Stimulated activated CD8-positive, alpha-beta memory T cell treated with anti-CD3 and anti-CD28 coated beads, Interleukin-7, amount 100 ng/mL, for 1 hour (primary cell): ENCODE measurements around the gene WDR7.

Source experiments
- DNase-seq, 2 donors: peaks; one replicate each; pipeline ENCODE4 v3.0.0-alpha.2; 2020; ENCODE audit warnings: low read depth in 2 of 2

The WDR7 gene

DNA sequence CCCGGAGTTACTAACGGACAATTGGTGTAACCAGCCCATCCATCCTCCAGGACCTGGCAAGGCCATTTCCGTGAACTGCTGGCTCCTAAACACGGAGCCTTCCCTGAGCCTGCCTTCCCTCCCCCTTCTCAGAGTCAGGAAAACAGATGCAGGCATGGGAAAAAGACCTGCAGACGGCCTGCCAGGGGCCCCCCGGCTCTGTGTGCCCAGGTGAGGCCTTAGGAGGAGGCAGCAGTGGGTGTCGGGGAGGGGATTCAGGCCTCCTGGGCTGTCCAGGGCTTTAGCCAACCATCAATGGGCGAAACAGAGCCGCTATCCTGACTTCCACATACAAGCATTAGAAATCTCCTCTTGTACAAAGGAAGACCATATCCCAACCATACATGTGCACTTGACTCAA is 427.5 kb downstream of the WDR7 start:
- DNase-seq, result no peak

DNA sequence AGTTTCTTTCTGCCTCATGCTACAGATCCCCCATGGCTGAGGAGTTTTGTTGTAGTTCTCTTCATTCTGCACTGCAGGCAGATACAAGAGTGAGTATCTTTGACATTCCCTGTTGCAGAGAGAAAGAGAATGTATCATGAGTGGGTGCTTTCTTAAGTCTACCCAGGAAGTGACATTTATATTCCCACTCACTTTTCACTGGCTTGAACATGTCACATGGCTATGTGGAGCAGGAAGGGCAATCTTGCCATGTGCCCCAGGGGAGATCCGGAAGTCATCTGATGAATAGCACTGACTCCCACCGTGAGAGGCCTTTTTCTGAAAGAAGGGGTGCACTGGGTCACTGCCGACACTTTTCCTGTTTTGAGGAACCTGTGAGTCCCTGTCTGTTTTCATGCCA is 429.3 kb downstream of the WDR7 start:
- DNase-seq, result no peak

DNA sequence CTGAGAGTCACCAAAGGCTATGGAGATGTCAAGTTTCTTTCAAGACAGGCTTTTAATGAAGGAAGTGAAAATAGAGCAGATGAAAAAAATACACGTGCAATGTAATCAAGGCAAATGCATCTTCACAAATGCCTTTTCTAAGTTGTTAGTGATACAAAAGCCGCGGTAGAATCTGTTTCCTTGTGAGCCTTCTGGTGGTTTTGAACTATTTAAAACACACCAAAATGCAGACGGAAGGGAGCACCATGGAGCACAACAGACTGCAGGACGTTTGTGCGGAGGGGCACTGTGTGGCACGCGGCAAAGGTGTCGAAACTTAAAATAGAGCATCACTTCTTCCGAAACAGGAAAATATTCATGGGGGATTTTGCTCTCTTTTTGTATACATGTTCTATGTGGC is 430.7 kb downstream of the WDR7 start:
- DNase-seq, result no peak

DNA sequence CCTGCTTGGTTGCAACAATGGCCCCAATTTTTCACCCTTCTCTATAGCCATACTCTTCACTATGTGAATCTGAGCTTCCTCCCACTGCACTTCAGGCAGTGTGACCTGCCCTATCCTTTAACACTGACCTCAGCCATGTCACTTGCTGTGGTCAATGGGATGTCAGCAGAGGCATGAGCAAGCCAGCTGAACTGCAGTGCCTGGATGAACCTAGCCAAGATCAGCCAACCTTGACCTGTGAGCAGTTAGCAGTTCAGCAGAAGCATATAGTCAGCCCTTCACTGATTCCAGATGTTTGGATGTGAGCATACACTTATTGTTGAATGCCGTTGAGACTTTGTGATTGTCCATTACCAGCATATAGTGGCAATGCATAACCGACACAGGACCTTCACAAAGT is 432.3 kb downstream of the WDR7 start:
- DNase-seq, result no peak

DNA sequence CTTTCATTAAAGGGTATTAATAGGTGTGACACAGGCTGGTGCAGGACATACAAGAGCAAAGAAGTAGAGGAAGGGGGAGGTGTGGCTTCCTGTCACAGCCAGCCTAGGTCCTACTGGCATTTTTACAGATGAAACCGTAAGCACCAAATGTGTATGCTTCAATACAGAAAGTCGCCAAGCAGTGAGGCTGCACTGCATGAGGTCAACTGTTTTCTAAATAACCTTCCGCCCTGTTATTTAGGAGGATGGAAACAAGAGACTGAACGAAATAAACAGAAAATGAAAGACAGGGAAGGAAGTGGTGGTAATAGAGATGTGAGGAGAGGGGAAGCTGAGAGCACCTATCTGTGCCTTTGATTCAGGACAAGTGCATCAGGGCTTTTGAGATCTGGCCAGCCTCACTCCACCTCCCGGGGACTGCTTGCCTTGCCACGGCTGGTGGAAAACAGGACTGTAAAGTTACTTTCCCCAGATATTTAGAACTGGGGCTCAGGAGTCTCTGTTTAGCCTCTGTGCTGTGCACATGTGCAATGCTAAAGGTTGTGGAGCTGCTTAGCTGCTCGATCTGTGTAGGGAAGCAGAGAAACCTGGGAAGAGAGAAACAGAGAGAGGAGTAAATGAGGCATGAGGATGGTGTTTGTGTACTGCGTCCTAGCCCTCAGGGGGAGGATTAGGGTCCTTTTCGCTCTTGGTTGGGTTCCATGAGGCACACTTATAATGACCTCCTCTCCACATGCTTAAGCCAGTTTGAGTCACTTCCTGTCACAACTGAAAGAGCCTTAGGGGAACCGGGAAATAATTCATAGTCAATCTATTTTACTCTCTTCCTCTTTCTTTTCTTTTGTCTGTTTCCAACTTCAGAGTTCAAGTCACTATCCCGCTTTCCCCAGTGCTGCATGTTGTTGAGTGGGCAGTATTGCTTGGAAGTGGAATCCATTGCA is 433.4 kb downstream of the WDR7 start:
- DNase-seq, result no peak

DNA sequence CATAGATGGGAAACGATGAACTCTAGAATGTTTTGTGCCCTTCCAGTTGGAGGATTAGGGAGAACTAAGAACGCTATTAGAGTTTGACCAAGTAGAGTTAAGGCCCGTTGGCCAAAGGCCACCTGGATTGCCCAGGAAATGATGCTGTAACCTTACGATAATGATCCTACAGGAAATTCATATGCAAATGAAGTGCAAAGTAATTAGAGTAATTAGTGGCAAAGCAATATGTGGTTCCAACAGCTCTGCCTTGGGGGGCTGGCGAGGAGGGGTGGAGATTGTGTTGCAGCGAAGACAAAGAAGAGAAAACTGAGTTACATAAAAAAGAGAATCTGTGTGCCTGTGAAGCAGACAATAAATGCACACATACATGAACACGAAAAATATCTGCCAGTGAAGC is 434.2 kb downstream of the WDR7 start:
- DNase-seq, result no peak

DNA sequence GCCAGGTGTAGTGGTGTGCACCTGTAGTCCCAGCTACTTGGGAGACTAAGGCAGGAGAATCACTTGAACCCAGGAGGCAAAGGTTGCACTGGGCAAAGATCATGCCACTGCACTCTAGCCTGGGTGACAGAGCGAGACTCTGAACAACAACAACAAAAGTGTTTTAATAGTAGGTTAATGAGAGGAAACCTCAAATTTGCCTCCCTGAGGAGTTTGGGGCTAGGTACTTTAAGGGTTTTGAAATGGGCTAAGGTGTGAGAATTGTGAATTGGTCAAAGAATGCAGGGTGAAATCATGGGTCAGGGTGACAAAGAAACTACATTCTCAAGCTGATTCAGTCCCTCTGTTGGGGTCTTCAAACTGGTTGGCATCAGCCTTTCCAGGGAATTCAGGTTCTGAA is 435.0 kb downstream of the WDR7 start:
- DNase-seq, result no peak
